ENCODE data around the gene ECT2. TPM values are rescaled to one million over a fixed set of nuclear protein-coding genes. Genes with fewer than 3 reads are reported as not detected.
"Not testable (repeated sequence)": the region's sequence is repeated elsewhere in the genome, so short reads cannot be mapped to it uniquely, and the experiment has no call there.

ECT2 gene
- total RNA-seq, 4 donors from 2014 or later = 4.1 to 23.3 (median 13.2) TPM

GRCh38 chr3:172853921-172854666, 103.6 kb downstream of the ECT2 start:
- in situ Hi-C loops (cut with MboI; ENCODE audit: low pct_ligation_motif_present in 1 of 4, low pct_unique_long_range_greater_than_20kb in 1 of 4, low sequenced_read_pairs in 3 of 4) (no loop called here), intact Hi-C loops (cut with DNase I; ENCODE audit: low total_unique reads) (no loop called here)
- no peaks in the 10 kb centered on the region for H3K9me3 ChIP-seq
- DNase-seq = no peak
- no peaks in the 10 kb centered on the region for H3K27me3 ChIP-seq
- H3K4me3 ChIP-seq = no peak overlapping the region
- no peaks in the 10 kb centered on the region for H3K4me1 ChIP-seq
- H3K27ac ChIP-seq = no peak overlapping the region
- TF ChIP-seq POLR2AphosphoS5 (IDR thresholded peaks at IDR 0.05) (no peak), EP300 (IDR thresholded peaks at IDR 0.05; ENCODE audit: low read depth) (no peak), POLR2A (IDR thresholded peaks at IDR 0.05) (no peak)
- H3K36me3 ChIP-seq = no peaks in the 10 kb centered on the region
- 40 to 60% methylated on average over 3 of the region's 3 CpGs for WGBS, 2 donors (ENCODE audit: low coverage in 1 of 2)

GRCh38 chr3:172855037-172855436, 104.5 kb downstream of the ECT2 start:
- DNase-seq = no peak

GRCh38 chr3:172856795-172857742, 106.5 kb downstream of the ECT2 start:
- in situ Hi-C loops (cut with MboI; ENCODE audit: low pct_ligation_motif_present in 1 of 4, low pct_unique_long_range_greater_than_20kb in 1 of 4, low sequenced_read_pairs in 3 of 4) = no loop called here
- no peak overlapping the region for H3K4me3 ChIP-seq
- intact Hi-C loops (cut with DNase I; ENCODE audit: low total_unique reads) = no loop called here
- no peaks in the 10 kb centered on the region for H3K9me3 ChIP-seq
- DNase-seq = peak; percentile 8
- no peak for TF ChIP-seq POLR2AphosphoS5 (IDR thresholded peaks at IDR 0.05)
- no peak for TF ChIP-seq CTCF (IDR thresholded peaks at IDR 0.05)
- no peak for TF ChIP-seq POLR2A (IDR thresholded peaks at IDR 0.05)
- TF ChIP-seq EP300 (IDR thresholded peaks at IDR 0.05; ENCODE audit: low read depth) = no peak
- H3K27me3 ChIP-seq = no peaks in the 10 kb centered on the region
- H3K27ac ChIP-seq = no peak overlapping the region
- 77 to 80% methylated on average over 2 to 4 of the region's 4 CpGs for WGBS, 2 donors (ENCODE audit: low coverage in 1 of 2)
- H3K36me3 ChIP-seq = no peaks in the 10 kb centered on the region
- no peaks in the 10 kb centered on the region for H3K4me1 ChIP-seq

More at GRCh38 chr3:172855037-172855436, 104.5 kb downstream of the ECT2 start:
- intact Hi-C loops (cut with DNase I; ENCODE audit: low total_unique reads) = no loop called here
- H3K4me3 ChIP-seq = no peak overlapping the region
- in situ Hi-C loops (cut with MboI; ENCODE audit: low pct_ligation_motif_present in 1 of 4, low pct_unique_long_range_greater_than_20kb in 1 of 4, low sequenced_read_pairs in 3 of 4) = no loop called here
- no peaks in the 10 kb centered on the region for H3K27me3 ChIP-seq
- no peaks in the 10 kb centered on the region for H3K36me3 ChIP-seq
- H3K27ac ChIP-seq = no peak overlapping the region
- no peaks in the 10 kb centered on the region for H3K4me1 ChIP-seq
- no peak for TF ChIP-seq POLR2A (IDR thresholded peaks at IDR 0.05)
- TF ChIP-seq POLR2AphosphoS5 (IDR thresholded peaks at IDR 0.05) = no peak
- no peaks in the 10 kb centered on the region for H3K9me3 ChIP-seq

GRCh38 chr3:172859041-172859440, 108.5 kb downstream of the ECT2 start:
- no peak for DNase-seq
- TF ChIP-seq POLR2AphosphoS5 (IDR thresholded peaks at IDR 0.05) (no peak), POLR2A (IDR thresholded peaks at IDR 0.05) (no peak), EP300 (IDR thresholded peaks at IDR 0.05; ENCODE audit: low read depth) (no peak), CTCF (IDR thresholded peaks at IDR 0.05) (no peak)
- Histone ChIP-seq H3K4me3 (no peak overlapping the region), H3K27ac (no peak overlapping the region), H3K27me3 (no peaks in the 10 kb centered on the region), H3K36me3 (no peaks in the 10 kb centered on the region), H3K9me3 (no peaks in the 10 kb centered on the region), H3K4me1 (no peaks in the 10 kb centered on the region)
- in situ Hi-C loops (cut with MboI; ENCODE audit: low pct_ligation_motif_present in 1 of 4, low pct_unique_long_range_greater_than_20kb in 1 of 4, low sequenced_read_pairs in 3 of 4) (no loop called here), intact Hi-C loops (cut with DNase I; ENCODE audit: low total_unique reads) (no loop called here)
- WGBS, 2 donors (ENCODE audit: low coverage in 1 of 2) = 84 to 85% methylated on average over 2 of the region's 2 CpGs

- WGBS, 2 donors (ENCODE audit: low coverage in 1 of 2) = 95% methylated on average over 38 of the region's 38 CpGs; no CpG with 5 or more reads in 1 of the 2 donors
- H3K9me3 ChIP-seq; H3K27ac ChIP-seq; H3K27me3 ChIP-seq; H3K36me3 ChIP-seq; in situ Hi-C loops (cut with MboI; ENCODE audit: low pct_ligation_motif_present in 1 of 4, low pct_unique_long_range_greater_than_20kb in 1 of 4, low sequenced_read_pairs in 3 of 4); DNase-seq; H3K4me3 ChIP-seq; intact Hi-C loops (cut with DNase I; ENCODE audit: low total_unique reads): not testable (repeated sequence)
- H3K4me1 ChIP-seq = peaks cover 0 to 19% (median 13%) of the 10 kb centered on the region in 4 donors
These were observed 116.3 kb downstream of the ECT2 start for GRCh38 chr3:172866726-172867350.

All from transverse colon (tissue), 4 donors.